NCI-H2227 treated with DMSO at 0.1 percent for 48 hours (cell line): ENCODE results near the gene GLRX3.

Experiments
- DNase-seq: peaks from one replicate; lab custom pipeline; 2025; lab: John Stamatoyannopoulos, UW

The GLRX3 gene

DNA sequence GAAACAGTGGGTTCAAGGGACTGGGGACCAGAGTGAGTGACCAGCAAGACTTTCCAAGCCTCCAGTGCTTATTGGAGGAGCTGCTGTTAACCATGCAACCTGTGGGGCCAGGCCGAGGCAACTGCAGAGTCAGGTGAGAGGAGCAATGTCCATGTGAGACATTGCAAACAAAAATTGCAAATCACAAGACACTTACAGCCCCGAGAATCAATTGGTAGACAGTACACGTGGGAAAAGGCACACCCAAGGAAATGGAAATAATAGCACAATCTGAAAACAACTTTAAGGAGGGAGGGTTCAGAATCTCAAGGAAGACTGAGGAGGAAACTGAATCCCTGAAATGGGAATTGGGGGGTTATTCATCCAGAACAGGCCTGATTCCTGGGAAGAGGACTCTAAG, 72.6 kb downstream of the GLRX3 start:
- DNase-seq: no peak

DNA sequence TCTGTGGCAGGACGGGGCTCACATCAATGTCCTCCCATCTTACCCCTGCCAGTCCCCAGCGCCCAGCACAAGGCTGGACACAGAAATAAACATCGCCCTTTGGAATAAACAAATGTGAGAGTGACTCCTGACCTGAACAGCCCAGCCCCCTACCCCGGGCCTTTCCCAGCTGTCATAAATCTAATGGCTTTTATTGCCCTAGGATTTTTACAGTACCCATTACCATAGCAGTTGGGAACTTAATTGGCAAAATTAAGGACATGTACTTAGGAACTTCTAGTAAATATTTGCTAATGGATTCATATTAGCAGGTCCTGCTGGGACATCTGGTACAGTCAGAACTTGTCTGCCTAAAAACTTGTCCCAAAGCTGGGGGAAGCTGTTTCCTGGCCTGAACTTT, 76.6 kb downstream of the GLRX3 start:
- no peak for DNase-seq

DNA sequence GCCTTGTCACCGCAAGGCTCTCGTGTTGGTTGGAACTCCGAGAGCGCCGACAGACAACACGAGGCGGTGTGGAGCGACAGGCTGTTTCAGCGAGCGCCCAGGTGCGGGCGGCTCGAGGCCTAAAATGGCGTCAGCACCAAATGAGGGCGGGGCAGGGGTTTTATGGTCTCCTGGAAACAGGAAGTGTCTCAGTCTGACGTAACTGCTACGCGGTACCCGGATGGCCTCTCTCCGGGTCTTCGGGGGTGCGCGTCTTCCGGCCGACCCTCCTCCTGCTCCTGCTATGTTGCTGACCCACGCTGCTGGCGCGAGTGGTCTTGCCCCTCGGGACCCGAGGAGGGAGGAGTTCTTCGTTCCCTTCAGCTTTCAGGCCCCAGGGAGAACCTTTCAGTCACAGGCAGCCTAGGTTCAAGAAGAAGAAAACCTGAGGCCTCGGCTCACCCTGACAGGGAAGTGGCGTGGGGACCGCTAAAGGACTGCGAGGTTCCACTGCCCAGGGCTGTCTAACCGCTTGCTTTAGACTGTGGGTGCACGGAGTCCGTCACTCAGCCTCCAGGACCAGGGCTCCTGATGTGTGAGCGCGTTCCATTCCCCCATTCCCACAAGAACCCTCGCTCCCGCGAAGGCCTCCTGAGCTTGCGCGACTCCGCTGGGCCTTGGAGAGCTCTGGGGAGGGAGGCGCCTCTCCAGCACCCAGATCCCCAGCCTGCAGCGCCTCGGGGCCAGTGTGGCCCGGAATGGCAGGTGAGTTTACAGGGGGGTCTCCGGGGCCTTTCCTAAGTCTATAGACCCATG, 77.3 kb downstream of the GLRX3 start:
- no peak for DNase-seq

DNA sequence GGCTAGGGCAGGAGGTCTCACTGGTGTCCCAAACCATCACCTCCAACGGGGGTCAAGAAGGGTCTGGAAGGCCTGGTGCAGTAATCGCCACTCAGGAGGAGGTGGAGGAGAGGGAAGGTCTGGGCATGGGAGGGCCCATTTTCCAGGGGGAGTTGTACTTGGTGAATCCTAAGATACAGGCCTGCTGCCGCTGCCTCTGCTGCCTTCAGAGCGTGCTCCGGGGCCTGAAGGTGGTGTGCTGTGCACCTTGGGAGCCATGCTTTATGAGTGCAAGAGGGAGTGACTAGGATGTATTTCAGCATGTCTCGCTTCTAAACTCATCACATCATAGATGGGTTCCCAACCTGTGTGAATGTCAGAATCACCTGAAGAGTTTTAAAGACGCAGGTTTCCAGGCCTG, 78.2 kb downstream of the GLRX3 start:
- DNase-seq: no peak

DNA sequence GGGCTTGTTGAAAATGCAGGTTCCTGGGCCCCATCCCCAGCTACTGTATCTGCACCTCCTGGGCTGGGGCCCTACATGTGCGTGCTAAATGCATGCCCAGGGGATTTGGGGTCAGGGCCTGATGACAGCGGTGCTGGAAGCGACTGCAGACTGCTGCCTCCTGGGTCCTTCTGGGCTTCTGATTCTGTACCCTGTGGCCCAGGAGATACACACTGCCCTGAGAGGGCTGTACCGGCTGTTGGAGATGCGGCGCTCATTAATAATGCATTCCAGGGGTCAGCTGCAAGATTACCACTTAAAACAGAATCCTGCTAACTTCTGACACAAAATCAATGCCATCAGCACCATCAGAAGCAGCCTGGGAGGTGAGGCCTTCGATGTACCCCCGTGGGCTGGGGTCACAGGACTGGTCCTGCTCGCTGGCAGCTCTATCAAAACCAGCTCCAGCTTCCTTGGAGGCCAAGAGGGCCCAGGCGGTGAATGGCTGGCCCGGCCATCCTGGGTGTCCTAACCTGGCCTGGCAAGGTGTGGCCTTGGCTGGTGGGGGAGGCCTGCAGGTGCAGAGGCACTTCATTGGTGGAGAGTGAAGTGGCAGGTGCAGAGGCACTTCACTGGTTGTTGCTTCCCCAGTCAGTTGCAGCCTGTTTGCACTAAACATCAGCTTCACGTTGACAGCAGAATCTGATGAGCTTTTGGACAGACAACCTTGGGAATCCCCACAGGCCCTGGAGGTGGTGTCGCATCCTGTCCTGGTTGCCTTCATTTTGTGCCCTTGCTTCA, 79.2 kb downstream of the GLRX3 start:
- no peak for DNase-seq

DNA sequence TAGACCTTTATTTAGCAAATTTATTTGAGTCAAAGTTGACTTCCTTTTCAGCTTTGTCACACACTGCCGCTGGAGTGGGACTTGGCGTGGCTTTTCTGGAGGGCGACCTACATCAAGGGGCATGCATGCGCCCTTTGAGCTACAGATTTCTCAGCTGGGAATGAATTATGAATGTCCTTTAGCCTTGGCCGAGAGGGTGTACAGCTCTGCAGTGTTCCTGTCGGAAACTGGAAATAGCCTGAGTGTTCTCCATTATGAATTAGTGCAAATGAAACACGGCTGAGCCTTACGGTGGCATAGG, 79.7 kb downstream of the GLRX3 start:
- DNase-seq: no peak

DNA sequence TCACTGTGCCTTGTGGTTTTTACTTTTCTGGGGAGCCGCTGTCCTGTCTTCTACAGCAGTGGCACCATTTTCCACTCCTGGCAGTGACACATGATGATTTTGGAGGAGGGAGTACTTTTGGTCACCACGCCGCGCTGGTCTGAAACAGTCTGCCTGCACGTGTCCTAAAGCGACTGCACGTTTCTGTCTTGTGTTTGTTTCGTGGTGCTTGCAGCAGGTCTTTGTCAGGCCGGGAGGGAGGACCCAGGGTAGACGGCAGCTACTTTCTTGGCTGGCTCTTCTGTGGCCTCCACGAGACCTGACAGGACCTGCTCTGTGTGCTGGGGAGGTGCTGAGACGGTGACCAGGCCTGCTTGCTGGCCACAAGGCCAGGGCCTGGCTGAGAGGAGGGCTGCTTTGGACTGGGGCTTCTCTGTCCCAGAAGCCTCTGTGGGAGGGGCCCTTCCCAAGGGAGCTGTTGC, 82.0 kb downstream of the GLRX3 start:
- no peak for DNase-seq

DNA sequence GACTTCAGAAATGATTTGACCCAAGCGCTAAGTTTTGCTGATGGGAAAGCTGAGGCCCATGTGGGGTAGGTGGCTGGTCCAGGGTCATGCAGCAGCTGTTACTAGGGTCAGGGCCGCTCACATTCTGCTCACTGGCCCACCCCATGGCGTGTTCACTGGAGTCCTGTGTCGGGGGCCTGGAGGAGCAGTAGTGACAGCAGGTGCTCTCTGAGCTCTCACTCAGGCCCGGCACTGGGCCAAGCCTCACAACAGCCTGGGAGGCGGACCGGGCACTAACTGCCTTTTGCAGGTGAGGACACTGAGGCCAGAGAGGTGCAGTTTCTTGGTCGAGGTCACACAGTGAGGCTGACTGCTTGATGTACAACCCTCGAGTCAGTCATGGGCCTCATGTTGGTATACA, 82.7 kb downstream of the GLRX3 start:
- no peak for DNase-seq

DNA sequence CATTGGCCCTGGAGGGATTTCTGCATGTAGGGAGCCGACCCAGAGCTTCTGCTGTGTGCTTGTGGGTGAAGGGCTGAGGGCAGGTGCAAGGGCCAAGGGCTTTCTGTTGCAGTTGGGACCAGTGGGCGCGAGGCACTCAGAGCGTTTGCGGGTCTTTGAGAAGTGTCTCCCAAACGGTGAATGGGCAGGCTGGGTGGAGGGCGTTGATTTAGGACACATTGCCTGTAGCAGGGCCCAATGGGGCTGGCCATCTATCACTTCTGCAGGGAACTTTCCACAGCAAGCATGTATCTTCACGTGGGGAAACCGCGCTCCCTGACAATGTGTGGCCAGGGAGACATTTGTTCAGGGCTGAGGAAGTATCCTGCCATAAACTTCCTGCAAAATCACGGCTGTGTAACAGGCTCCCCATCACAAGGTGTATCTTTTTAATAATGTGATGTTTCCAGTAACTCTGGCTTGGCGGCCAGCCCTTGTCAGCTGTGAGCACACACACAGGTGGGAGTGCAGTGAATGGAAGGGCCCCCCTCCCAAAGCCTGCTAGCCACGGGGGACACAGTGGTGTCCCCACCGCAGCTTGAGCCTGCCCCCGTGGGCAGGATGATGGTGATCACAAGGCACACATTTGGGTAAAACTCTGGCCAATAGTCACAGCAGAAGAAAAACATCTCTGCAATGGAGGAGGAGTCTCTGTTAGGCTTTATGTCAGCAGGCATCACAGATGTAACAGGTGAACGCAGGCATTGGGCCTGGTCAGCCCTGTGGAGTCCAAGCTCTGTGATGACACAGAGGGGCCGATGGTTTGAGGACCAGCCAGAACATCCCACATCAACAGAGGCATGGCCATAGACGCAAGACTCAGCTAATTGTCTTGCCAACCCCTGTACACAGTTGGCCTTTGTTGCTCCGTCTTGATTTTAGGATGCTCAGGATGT, 84.3 kb downstream of the GLRX3 start:
- no peak for DNase-seq

DNA sequence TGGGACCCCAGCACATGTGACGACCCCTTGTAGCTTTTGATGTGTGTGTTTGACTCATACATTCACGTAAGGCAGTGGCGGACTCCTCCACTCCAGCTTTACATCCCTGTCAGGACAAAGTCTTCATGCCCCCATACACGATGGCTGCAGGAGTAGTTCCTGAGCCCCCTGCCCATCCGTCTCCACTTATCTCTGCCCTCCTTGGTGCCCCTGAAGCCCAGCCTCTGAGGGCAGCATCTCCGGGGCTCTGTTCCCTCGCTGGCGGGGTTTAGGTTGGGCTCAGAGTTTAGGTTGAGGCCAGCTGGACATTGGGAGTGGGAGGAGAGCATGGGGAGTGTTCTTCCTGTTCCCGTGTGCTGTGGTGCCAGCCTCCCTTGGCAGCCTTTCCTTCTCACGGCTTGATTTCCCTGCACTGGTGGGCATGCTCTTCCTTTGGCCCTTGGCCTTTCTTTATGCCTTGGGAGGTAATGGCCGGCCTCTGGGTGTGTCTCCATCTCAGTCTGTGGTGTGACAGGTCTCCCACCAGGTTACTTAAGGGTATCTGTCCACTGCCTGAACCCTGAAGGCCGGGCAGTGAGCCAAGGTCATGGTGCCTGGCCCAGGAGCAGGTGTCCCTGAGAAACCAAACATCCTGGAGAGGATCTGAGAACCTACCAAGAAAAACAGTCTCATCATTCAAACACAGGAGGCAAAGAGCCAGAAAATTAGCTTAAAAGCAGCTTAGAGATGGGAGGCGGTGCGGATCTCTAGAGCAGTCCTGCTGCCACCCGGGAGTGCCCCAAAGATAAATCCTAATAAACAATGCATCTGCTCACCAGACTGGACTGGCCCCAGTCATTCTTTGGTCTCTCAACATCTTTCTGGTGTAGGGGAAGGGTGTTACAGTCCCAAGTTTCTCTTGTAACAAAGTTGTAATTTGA, 85.5 kb downstream of the GLRX3 start:
- no peak for DNase-seq

DNA sequence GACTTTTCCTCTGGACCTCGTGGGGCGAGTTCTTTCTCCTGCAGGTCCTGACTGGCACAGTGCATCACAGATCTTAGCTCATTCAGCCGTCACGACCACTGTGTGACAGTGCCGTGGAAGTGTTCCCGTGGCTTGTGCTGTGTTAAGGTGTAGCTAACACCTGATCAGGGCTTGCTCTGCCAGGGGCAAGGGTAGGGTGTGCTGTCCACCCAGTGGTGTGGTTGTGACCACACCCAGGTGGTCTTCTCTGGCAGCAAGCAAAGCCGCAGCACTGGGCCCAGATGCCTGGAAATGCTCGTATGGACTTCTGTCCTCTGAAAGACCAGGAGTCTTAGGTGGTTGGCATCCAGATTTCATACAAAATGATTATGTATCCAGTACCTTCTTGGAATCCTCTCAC, 86.2 kb downstream of the GLRX3 start:
- DNase-seq: no peak

DNA sequence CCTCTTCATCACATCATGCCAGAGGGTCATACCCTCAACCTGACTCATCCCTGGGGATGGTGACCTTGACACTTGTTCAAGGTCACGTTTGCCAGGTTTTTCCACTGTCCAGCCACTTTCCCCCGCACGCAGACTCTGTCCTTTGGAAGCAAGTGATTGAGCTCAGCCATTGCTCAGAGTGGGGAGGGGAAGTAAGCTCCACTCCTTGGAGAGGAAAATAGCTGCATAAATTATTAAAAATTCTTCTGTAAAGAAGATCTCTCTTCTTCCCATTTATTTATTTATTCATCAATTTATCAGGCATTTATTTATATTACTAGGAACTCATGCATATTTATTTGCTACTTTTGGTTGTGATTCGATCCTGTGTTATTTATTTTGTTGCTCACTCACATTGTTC, 88.0 kb downstream of the GLRX3 start:
- DNase-seq: no peak

DNA sequence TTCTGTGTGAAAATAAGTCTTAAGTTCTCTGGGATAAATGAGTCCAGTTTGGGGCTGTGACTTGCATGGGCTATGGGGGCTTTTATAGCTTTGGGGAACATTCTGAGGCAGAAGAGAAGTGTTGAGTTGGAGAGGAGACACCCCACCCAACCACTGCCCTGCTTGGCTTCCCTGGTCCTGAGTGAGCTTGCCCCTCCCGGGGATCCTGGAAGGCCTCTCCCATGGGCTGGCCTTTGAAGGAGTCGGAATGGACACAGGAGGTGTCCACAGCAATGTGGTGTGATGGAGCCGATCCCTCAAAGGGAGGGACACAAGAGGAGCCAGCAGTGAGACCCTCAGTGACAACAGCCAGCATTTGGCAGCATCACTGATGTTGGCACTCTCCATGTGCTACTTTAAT, 89.8 kb downstream of the GLRX3 start:
- DNase-seq: no peak

DNA sequence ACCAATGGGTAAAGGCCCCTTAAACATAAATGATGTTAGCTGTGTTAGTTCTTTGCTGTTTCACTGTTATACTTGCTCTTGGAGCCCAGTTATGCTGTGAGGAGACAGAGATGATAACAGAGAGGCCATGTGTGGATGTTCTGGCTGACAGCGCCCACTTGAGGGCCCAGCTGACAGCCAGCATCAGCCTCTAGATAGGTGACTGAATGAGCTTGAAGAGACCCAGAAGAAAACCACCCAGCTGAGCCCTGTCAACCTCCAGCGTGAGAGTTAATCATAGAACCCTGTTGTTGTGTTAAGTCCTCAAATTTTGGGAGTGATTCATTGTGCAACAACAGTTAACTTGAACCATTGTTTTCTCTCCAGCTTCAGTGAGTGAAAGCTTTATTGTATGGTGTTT, 91.7 kb downstream of the GLRX3 start:
- no peak for DNase-seq
